Left ventricle myocardium inferior (tissue), 1 donor: ENCODE data around the gene GPR35. TPM values are rescaled to one million over a fixed set of nuclear protein-coding genes. Genes with fewer than 3 reads are reported as not detected.

Experiments used
- DNase-seq: peaks from one replicate; pipeline ENCODE4 v3.0.0-alpha.2; 2020
- H3K27ac ChIP-seq: fragments of 200-600 bp; replicated peaks from 2 replicates; pipeline ENCODE4 v1.8.0; 2021
- H3K27me3 ChIP-seq: fragments of 200-600 bp; 2 replicates; pipeline ENCODE4 v1.8.0; 2021; ENCODE audit warnings: low read depth
- H3K36me3 ChIP-seq: fragments of 200-600 bp; 2 replicates; pipeline ENCODE4 v1.8.0; 2021
- H3K4me1 ChIP-seq: fragments of 200-600 bp; 2 replicates; pipeline ENCODE4 v1.8.0; 2021
- H3K4me3 ChIP-seq: fragments of 200-600 bp; 2 replicates; pipeline ENCODE4 v1.8.0; 2021; ENCODE audit warnings: mild to moderate bottlenecking, moderate library complexity
- H3K9me3 ChIP-seq: fragments of 200-600 bp; replicated peaks from 2 replicates; pipeline ENCODE4 v1.8.0; 2021
- CTCF ChIP-seq: fragments of 200-600 bp; IDR thresholded peaks from 2 replicates; pipeline ENCODE4 v1.8.0; 2021; ENCODE audit warnings: antibody characterized with exemption, mild to moderate bottlenecking, borderline replicate concordance
- intact Hi-C: fragments of 100-400 bp; cut with micrococcal nuclease; formaldehyde crosslinking; loops from one replicate; pipeline ENCODE4 v1.11.0; 2022
- total RNA-seq: library from RNA; stranded (reverse); fragmentation: NEBNext Ultra II Directional; extraction: Animal tissue kit (Norgen Biotek cat#: 25700); gene quantifications from one replicate; pipeline ENCODE4 v1.2.1, GENCODE V29; 2021
- donor health status: DM: no; HTN: yes; CAD: no; lungs with severe emphysema.

GPR35 gene
- total RNA-seq, 1 donor from 2014 or later = 1.3 TPM

GRCh38 chr2:240586919-240587800 lies 38.1 kb upstream of the GPR35 start:
- Histone ChIP-seq H3K36me3 (peaks cover 28% of the 10 kb centered on the region), H3K4me1 (peaks cover 80% of the 10 kb centered on the region), H3K9me3 (no peaks in the 10 kb centered on the region), H3K27me3 (no peaks in the 10 kb centered on the region), H3K4me3 (peak overlapping the region; percentile 98), H3K27ac (peak overlapping the region; percentile 99)
- no peak for TF ChIP-seq CTCF
- peak; percentile 36 for DNase-seq
- intact Hi-C loops = no loop called here

GRCh38 chr2:240588006-240588655 lies 37.1 kb upstream of the GPR35 start:
- DNase-seq = no peak
- H3K27ac ChIP-seq = peak overlapping the region; percentile 99
- peak overlapping the region; percentile 98 for H3K4me3 ChIP-seq
- H3K27me3 ChIP-seq = no peaks in the 10 kb centered on the region
- H3K9me3 ChIP-seq = no peaks in the 10 kb centered on the region
- H3K36me3 ChIP-seq = peaks cover 33% of the 10 kb centered on the region
- peaks cover 90% of the 10 kb centered on the region for H3K4me1 ChIP-seq
- TF ChIP-seq CTCF = no peak
- intact Hi-C loops = no loop called here

- Histone ChIP-seq H3K9me3 (no peaks in the 10 kb centered on the region), H3K4me1 (peaks cover 95% of the 10 kb centered on the region), H3K27me3 (no peaks in the 10 kb centered on the region), H3K27ac (no peak overlapping the region), H3K36me3 (peaks cover 33% of the 10 kb centered on the region), H3K4me3 (no peak overlapping the region)
- TF ChIP-seq CTCF = no peak
- intact Hi-C loops = no loop called here
- no peak for DNase-seq
Measured at GRCh38 chr2:240588669-240589068, 36.6 kb upstream of the GPR35 start.

- Histone ChIP-seq H3K4me1 (peaks cover 93% of the 10 kb centered on the region), H3K27me3 (no peaks in the 10 kb centered on the region), H3K36me3 (peaks cover 33% of the 10 kb centered on the region), H3K9me3 (no peaks in the 10 kb centered on the region), H3K4me3 (no peak overlapping the region), H3K27ac (peak overlapping the region; percentile 89)
- DNase-seq = no peak
- intact Hi-C loops = no loop called here
- no peak for TF ChIP-seq CTCF
Measured at GRCh38 chr2:240589375-240589774, 35.9 kb upstream of the GPR35 start.

GRCh38 chr2:240589850-240590525 lies 35.3 kb upstream of the GPR35 start:
- H3K36me3 ChIP-seq = peaks cover 34% of the 10 kb centered on the region
- H3K9me3 ChIP-seq = no peaks in the 10 kb centered on the region
- H3K4me1 ChIP-seq = peaks cover 93% of the 10 kb centered on the region
- H3K27me3 ChIP-seq = no peaks in the 10 kb centered on the region
- intact Hi-C loops = no loop called here
- peak overlapping the region; percentile 89 for H3K27ac ChIP-seq
- no peak for TF ChIP-seq CTCF
- peak; percentile 26 for DNase-seq
- H3K4me3 ChIP-seq = no peak overlapping the region
